Measurements from ENCODE around the gene TFAM. TPM values are rescaled to one million over a fixed set of nuclear protein-coding genes. Genes with fewer than 3 reads are reported as not detected.
"Not testable (repeated sequence)": the region's sequence is repeated elsewhere in the genome, so short reads cannot be mapped to it uniquely, and the experiment has no call there.

Gene TFAM
- total RNA-seq, 1 experiment from 2014 or later = 62.3 TPM

GRCh38 chr10:58414270-58415041, 29.2 kb downstream of the TFAM start:
- BruUV-seq (replicated peaks) = no TSS peak
- Mint-ChIP-seq H3K9me3 (ENCODE audit: unreplicated experiment) (no peaks in the 10 kb centered on the region), H3K4me3 (ENCODE audit: unreplicated experiment) (no peak overlapping the region), H3K27me3 (ENCODE audit: insufficient read depth, unreplicated experiment) (no peaks in the 10 kb centered on the region), H3K4me1 (ENCODE audit: insufficient read depth, unreplicated experiment) (peaks cover 16% of the 10 kb centered on the region), H3K27ac (ENCODE audit: low read depth, unreplicated experiment) (no peak overlapping the region), H3K36me3 (ENCODE audit: insufficient read depth, unreplicated experiment) (no peaks in the 10 kb centered on the region)
- ChIA-PET CTCF (interaction anchor here (0.5 to 5.2 kb wide), 62 partner anchors 9 to 1399 kb away, joined by 3 to 85 read pairs (median 4); partner anchors contain the start of gene BICC1), POLR2A (interaction anchor here (0.6 to 2.0 kb wide), 13 partner anchors 12 to 433 kb away, joined by 3 to 16 read pairs (median 4); partner anchors contain the start of gene BICC1)
- peak; percentile 67 for TF ChIP-seq CTCF (IDR thresholded peaks at IDR 0.05; ENCODE audit: unreplicated experiment)
- intact Hi-C loops (cut with micrococcal nuclease) = loop anchor here (1.0 to 10.0 kb wide), 8 partner anchors 98 to 1210 kb away; partner anchors contain the start of gene BICC1
- DNase-seq (ENCODE audit: unreplicated experiment) = peak; percentile 79

- Mint-ChIP-seq H3K4me3 (ENCODE audit: unreplicated experiment) (no peak overlapping the region), H3K27ac (ENCODE audit: low read depth, unreplicated experiment) (no peak overlapping the region), H3K36me3 (ENCODE audit: insufficient read depth, unreplicated experiment) (no peaks in the 10 kb centered on the region), H3K4me1 (ENCODE audit: insufficient read depth, unreplicated experiment) (peaks cover 16% of the 10 kb centered on the region), H3K27me3 (ENCODE audit: insufficient read depth, unreplicated experiment) (no peaks in the 10 kb centered on the region), H3K9me3 (ENCODE audit: unreplicated experiment) (no peaks in the 10 kb centered on the region)
- no TSS peak for BruUV-seq (replicated peaks)
- intact Hi-C loops (cut with micrococcal nuclease) = loop anchor here (2.0 to 10.0 kb wide), 4 partner anchors 97 to 1209 kb away; partner anchors contain the start of gene BICC1
- DNase-seq (ENCODE audit: unreplicated experiment) = no peak
- ChIA-PET POLR2A (interaction anchor here (1.7 to 2.0 kb wide), 2 partner anchors 22 to 98 kb away, joined by 4 to 16 read pairs; partner anchors contain the start of gene BICC1), CTCF (interaction anchor here (0.6 to 5.2 kb wide), 23 partner anchors 7 to 765 kb away, joined by 3 to 85 read pairs (median 5); no protein-coding TSS in a partner anchor)
- no peak for TF ChIP-seq CTCF (IDR thresholded peaks at IDR 0.05; ENCODE audit: unreplicated experiment)
These were observed 30.5 kb downstream of the TFAM start for GRCh38 chr10:58415757-58416156.

GRCh38 chr10:58417902-58418301, 32.7 kb downstream of the TFAM start:
- DNase-seq (ENCODE audit: unreplicated experiment); POLR2A ChIA-PET; H3K27ac Mint-ChIP-seq (ENCODE audit: low read depth, unreplicated experiment); H3K4me1 Mint-ChIP-seq (ENCODE audit: insufficient read depth, unreplicated experiment); H3K27me3 Mint-ChIP-seq (ENCODE audit: insufficient read depth, unreplicated experiment); BruUV-seq (replicated peaks); H3K4me3 Mint-ChIP-seq (ENCODE audit: unreplicated experiment); H3K36me3 Mint-ChIP-seq (ENCODE audit: insufficient read depth, unreplicated experiment); H3K9me3 Mint-ChIP-seq (ENCODE audit: unreplicated experiment): not testable (repeated sequence)
- CTCF ChIA-PET = interaction anchor here (0.7 to 1.0 kb wide), 2 partner anchors 366 to 530 kb away, joined by 3 read pairs; no protein-coding TSS in a partner anchor
- intact Hi-C loops (cut with micrococcal nuclease) = loop anchor here (10.0 kb wide), 1 partner anchor 1207 kb away; no protein-coding TSS in a partner anchor

GRCh38 chr10:58424176-58424575, 39.0 kb downstream of the TFAM start:
- TF ChIP-seq CTCF (IDR thresholded peaks at IDR 0.05; ENCODE audit: unreplicated experiment) = no peak
- Mint-ChIP-seq H3K36me3 (ENCODE audit: insufficient read depth, unreplicated experiment) (no peaks in the 10 kb centered on the region), H3K4me3 (ENCODE audit: unreplicated experiment) (no peak overlapping the region), H3K27me3 (ENCODE audit: insufficient read depth, unreplicated experiment) (no peaks in the 10 kb centered on the region), H3K9me3 (ENCODE audit: unreplicated experiment) (peaks cover 7% of the 10 kb centered on the region), H3K27ac (ENCODE audit: low read depth, unreplicated experiment) (no peak overlapping the region), H3K4me1 (ENCODE audit: insufficient read depth, unreplicated experiment) (no peaks in the 10 kb centered on the region)
- no TSS peak for BruUV-seq (replicated peaks)
- DNase-seq (ENCODE audit: unreplicated experiment) = no peak
- intact Hi-C loops (cut with micrococcal nuclease) = no loop called here
- CTCF ChIA-PET = interaction anchor here (0.9 to 1.7 kb wide), 2 partner anchors 9 to 11 kb away, joined by 3 to 5 read pairs; no protein-coding TSS in a partner anchor
- POLR2A ChIA-PET = interaction anchor here (1.2 kb wide), 1 partner anchor 236 kb away, joined by 3 read pairs; no protein-coding TSS in a partner anchor

GRCh38 chr10:58428436-58428835, 43.2 kb downstream of the TFAM start:
- intact Hi-C loops (cut with micrococcal nuclease); H3K27ac Mint-ChIP-seq (ENCODE audit: low read depth, unreplicated experiment); DNase-seq (ENCODE audit: unreplicated experiment); H3K4me3 Mint-ChIP-seq (ENCODE audit: unreplicated experiment); BruUV-seq (replicated peaks); H3K27me3 Mint-ChIP-seq (ENCODE audit: insufficient read depth, unreplicated experiment); H3K4me1 Mint-ChIP-seq (ENCODE audit: insufficient read depth, unreplicated experiment); H3K9me3 Mint-ChIP-seq (ENCODE audit: unreplicated experiment); CTCF ChIA-PET; H3K36me3 Mint-ChIP-seq (ENCODE audit: insufficient read depth, unreplicated experiment): not testable (repeated sequence)
- POLR2A ChIA-PET = interaction anchor here (0.5 kb wide), 1 partner anchor 65 kb away, joined by 3 read pairs; no protein-coding TSS in a partner anchor
